ENCODE results near the gene POTEH.
"Not testable (repeated sequence)": the region's sequence is repeated elsewhere in the genome, so short reads cannot be mapped to it uniquely, and the experiment has no call there.

- not testable (repeated sequence) for TF ChIP-seq CTCF (IDR thresholded peaks at IDR 0.05; ENCODE audit: insufficient read depth, low read length, poor library complexity, severe bottlenecking); EZH2phosphoT487 (conservative IDR thresholded peaks at IDR 0.05; ENCODE audit: low read length)
Observed at GRCh38 chr22:15689012-15689748, 646 bp upstream of the POTEH start.
